ENCODE results near the gene SUZ12. TPM values are rescaled to one million over a fixed set of nuclear protein-coding genes. Genes with fewer than 3 reads are reported as not detected.
"Not testable (repeated sequence)": the region's sequence is repeated elsewhere in the genome, so short reads cannot be mapped to it uniquely, and the experiment has no call there.

Gene SUZ12
- total RNA-seq, result 14.1 TPM
- long read RNA-seq, full-length matches to known transcripts, result 32 of 41 reads
- long read RNA-seq, partial matches to known transcripts, result 5 of 41 reads
- long read RNA-seq, other reads (novel, unspliced or antisense), result 4 of 41 reads

GRCh38 chr17:31936615-31937609, at the start of gene SUZ12:
Gene SUZ12 (plus strand): TSS chr17:31937007. CDS start chr17:31937247, 240 bp downstream.
- ATAC-seq (peak; percentile 100), DNase-seq (peak; percentile 92)
- intact Hi-C loops (cut with micrococcal nuclease), result not testable (repeated sequence)

- DNase-seq (no peak), ATAC-seq (peak; percentile 36)
These were observed 48.7 kb upstream of the SUZ12 start for GRCh38 chr17:31888124-31888523.

GRCh38 chr17:31900877-31901276, 35.9 kb upstream of the SUZ12 start:
- ATAC-seq, result no peak

More at GRCh38 chr17:31888124-31888523, 48.7 kb upstream of the SUZ12 start:
- intact Hi-C loops (cut with micrococcal nuclease), result no loop called here

DNA sequence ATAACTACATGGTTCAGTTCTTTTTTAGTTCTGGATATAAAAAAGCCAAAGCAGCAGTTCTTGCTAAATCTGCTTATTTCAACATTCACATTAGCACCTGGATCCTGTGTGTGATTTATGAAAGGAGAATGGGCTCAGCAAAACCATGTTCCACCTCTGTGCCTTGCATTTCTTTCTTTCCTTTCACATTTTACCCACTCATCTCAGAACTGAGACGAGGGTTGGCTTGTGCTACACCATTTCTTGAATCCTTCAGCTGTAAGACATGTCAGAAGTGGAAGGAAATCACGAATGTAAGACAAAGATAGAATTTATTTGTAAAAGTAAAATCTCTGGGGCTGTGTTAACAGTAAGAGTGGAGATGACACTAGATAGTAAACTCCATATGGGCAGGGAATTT, 34.1 kb upstream of the SUZ12 start:
- DNase-seq (no peak), ATAC-seq (no peak)
- intact Hi-C loops (cut with micrococcal nuclease), result no loop called here

More at GRCh38 chr17:31900877-31901276, 35.9 kb upstream of the SUZ12 start:
- DNase-seq, result no peak
- intact Hi-C loops (cut with micrococcal nuclease), result no loop called here

DNA sequence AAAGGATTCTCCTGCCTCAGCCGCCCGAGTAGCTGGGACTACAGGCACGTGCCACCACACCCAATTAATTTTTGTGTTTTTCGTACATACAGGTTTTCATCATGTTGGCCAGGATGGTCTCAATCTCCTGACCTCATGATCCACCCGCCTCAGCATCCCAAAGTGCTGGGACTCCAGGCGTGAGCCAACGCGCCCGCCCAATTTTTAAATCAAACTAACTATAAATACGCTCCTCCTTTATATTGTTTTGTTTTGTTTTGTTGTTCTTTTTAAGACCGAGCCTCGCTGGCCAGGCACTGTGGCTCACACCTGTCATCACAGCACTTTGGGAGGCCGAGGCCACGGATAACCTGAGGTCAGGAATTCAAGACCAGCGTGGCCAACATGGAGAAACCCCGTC, 33.4 kb upstream of the SUZ12 start:
- DNase-seq (no peak), ATAC-seq (no peak)
- intact Hi-C loops (cut with micrococcal nuclease), result no loop called here

GRCh38 chr17:31907342-31907962, 29.4 kb upstream of the SUZ12 start:
- no peak for ATAC-seq
- DNase-seq, result no peak
- intact Hi-C loops (cut with micrococcal nuclease), result no loop called here

- ATAC-seq, result no peak
- intact Hi-C loops (cut with micrococcal nuclease), result no loop called here
- DNase-seq, result no peak
These were observed 28.4 kb upstream of the SUZ12 start for GRCh38 chr17:31908386-31908785.

- intact Hi-C loops (cut with micrococcal nuclease); DNase-seq; ATAC-seq: not testable (repeated sequence)
These were observed 24.1 kb upstream of the SUZ12 start for GRCh38 chr17:31912705-31913104.

DNA sequence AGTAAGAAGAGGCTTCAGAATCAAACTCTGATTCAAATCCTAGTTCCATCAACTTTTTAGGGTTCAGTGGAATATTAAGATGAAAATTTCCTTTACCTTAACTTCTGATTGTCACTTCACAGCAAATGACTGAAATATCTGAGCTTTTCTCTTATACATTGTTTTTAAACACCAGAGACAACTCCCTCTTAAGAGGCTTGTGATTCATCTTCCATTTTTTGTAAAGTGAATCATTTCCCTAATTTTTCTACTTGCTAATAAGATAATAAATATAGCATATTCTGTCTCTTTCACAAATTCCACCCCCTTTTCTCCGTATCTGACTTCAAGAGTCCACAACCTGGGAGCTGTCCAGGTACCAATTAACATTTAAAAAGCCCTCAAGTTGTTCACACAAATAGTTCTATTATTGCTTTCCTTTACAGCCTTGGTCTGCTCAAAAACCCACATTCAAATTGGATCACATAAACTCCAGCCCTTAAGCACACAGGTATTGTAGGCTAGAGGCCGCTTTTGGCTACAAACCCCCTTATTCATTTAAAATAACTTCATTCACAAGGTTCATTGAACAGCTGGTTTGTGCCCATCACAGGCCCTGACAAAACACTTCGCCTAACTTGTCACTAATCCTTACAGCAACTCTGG, 21.2 kb upstream of the SUZ12 start:
- DNase-seq, result no peak
- intact Hi-C loops (cut with micrococcal nuclease), result no loop called here
- ATAC-seq, result no peak

- intact Hi-C loops (cut with micrococcal nuclease), result no loop called here
- no peak for ATAC-seq
These were observed 20.2 kb upstream of the SUZ12 start for GRCh38 chr17:31916491-31917064.

GRCh38 chr17:31917065-31917529, 19.7 kb upstream of the SUZ12 start:
- ATAC-seq (peak; percentile 34), DNase-seq (no peak)
- intact Hi-C loops (cut with micrococcal nuclease), result no loop called here

More at GRCh38 chr17:31916491-31917064, 20.2 kb upstream of the SUZ12 start:
- no peak for DNase-seq

DNA sequence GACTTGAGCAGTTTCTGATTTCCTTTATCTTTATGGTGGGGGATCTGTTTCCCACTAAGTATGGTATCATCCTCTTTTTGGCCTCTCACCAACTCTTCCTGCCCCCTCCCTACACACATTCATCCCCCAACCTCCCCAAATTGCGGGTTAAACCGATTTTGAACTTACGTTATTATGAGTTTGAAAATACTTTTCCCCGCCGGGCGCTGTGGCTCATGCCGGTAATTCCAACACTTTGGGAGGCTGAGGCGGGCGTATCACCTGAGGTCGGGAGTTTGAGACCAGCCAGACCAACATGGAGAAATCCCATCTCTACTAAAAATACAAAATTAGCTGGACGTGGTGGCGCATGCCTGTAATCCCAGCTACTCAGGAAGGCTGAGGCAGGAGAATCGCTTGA, 19.1 kb upstream of the SUZ12 start:
- DNase-seq; intact Hi-C loops (cut with micrococcal nuclease); ATAC-seq: not testable (repeated sequence)

GRCh38 chr17:31918701-31919128, 18.1 kb upstream of the SUZ12 start:
- no peak for ATAC-seq
- DNase-seq, result no peak
- intact Hi-C loops (cut with micrococcal nuclease), result no loop called here

- DNase-seq (no peak), ATAC-seq (no peak)
- intact Hi-C loops (cut with micrococcal nuclease), result no loop called here
These were observed 16.8 kb upstream of the SUZ12 start for GRCh38 chr17:31919802-31920525.

DNA sequence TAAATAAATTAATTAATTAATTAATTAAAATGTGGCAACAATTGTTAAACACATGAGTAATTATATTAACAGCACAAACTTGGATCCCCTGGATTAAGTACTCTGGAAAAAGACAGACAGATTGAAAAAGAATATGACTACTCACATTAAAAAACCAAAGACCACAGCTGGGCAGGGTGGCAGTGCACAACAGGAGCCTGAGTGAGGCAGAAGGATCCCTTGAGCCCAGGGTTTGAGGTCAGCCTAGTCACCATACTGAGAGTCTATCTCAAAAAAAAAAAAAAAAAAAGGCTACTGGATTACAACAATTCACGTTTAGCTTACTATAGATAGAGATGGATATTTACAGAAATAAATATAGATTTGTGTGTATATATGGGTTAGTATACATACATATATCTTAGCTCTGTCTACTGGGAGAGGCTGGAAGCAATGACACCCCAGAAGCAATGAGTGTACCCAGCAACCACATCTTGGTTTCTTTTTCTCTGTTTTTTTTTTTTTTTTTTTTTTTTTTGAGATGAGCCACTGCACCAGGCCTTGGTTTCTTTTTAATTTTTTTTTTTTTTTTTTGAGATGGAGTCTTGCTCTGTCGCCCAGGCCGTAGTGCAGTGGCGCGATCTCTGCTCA, 10.6 kb upstream of the SUZ12 start:
- ATAC-seq (no peak), DNase-seq (no peak)
- intact Hi-C loops (cut with micrococcal nuclease), result no loop called here

- intact Hi-C loops (cut with micrococcal nuclease), result no loop called here
- no peak for ATAC-seq
- DNase-seq, result no peak
These were observed 5.1 kb upstream of the SUZ12 start for GRCh38 chr17:31931756-31932155.

DNA sequence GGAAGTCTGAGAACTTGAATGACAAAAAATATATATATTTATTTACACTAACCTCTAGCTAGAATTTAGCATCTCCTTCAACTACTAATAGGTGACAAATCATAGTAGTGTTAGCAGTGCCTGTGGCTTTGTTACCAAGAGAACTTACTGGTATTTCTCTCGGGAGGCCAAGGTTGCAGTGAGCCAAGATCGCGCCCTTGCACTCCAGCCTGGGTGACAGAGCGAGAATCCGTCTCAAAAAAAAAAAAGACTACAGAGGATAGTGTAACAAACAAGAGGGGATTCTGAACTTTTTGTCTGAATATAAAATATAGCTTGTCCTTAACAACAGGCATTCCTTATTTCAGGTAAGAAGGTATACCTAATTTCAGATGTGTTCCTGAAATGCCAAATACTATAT, 1.3 kb upstream of the SUZ12 start:
- intact Hi-C loops (cut with micrococcal nuclease), result no loop called here
- ATAC-seq (no peak), DNase-seq (no peak)
